ENCODE data around the gene COX5A. TPM values are rescaled to one million over a fixed set of nuclear protein-coding genes. Genes with fewer than 3 reads are reported as not detected.
A peak's percentile ranks its signal among the peaks of the same experiment; 100 is the strongest.

COX5A gene
- total RNA-seq, 1 experiment from 2014 or later: 295 TPM

- intact Hi-C loops (cut with micrococcal nuclease): no loop called here
- TF ChIP-seq, protein P1, sequence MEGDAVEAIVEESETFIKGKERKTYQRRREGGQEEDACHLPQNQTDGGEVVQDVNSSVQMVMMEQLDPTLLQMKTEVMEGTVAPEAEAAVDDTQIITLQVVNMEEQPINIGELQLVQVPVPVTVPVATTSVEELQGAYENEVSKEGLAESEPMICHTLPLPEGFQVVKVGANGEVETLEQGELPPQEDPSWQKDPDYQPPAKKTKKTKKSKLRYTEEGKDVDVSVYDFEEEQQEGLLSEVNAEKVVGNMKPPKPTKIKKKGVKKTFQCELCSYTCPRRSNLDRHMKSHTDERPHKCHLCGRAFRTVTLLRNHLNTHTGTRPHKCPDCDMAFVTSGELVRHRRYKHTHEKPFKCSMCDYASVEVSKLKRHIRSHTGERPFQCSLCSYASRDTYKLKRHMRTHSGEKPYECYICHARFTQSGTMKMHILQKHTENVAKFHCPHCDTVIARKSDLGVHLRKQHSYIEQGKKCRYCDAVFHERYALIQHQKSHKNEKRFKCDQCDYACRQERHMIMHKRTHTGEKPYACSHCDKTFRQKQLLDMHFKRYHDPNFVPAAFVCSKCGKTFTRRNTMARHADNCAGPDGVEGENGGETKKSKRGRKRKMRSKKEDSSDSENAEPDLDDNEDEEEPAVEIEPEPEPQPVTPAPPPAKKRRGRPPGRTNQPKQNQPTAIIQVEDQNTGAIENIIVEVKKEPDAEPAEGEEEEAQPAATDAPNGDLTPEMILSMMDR (IDR thresholded peaks at IDR 0.05; ENCODE audit: unreplicated experiment): no peak
- DNase-seq (ENCODE audit: unreplicated experiment): peak; percentile 39
- Mint-ChIP-seq H3K36me3 (ENCODE audit: insufficient read depth, unreplicated experiment) (no peaks in the 10 kb centered on the region), H3K9me3 (ENCODE audit: unreplicated experiment) (no peaks in the 10 kb centered on the region), H3K4me1 (ENCODE audit: insufficient read depth, unreplicated experiment) (peaks cover 8% of the 10 kb centered on the region), H3K27me3 (ENCODE audit: insufficient read depth, unreplicated experiment) (no peaks in the 10 kb centered on the region), H3K27ac (ENCODE audit: low read depth, unreplicated experiment) (no peak overlapping the region), H3K4me3 (ENCODE audit: unreplicated experiment) (no peak overlapping the region)
- CTCF ChIA-PET: no interaction called here
- no TSS peak for BruUV-seq (replicated peaks)
- POLR2A ChIA-PET: no interaction called here
These were observed 26.9 kb upstream of the COX5A start for GRCh38 chr15:74964794-74965193.

- DNase-seq (ENCODE audit: unreplicated experiment): no peak
- BruUV-seq (replicated peaks): no TSS peak
- intact Hi-C loops (cut with micrococcal nuclease): no loop called here
- ChIA-PET POLR2A (no interaction called here), CTCF (interaction anchor here (0.6 to 1.4 kb wide), 4 partner anchors 12 to 163 kb away, joined by 3 to 5 read pairs (median 4); no protein-coding TSS in a partner anchor)
- no peak overlapping the region for H3K4me3 Mint-ChIP-seq (ENCODE audit: unreplicated experiment)
- H3K9me3 Mint-ChIP-seq (ENCODE audit: unreplicated experiment): no peaks in the 10 kb centered on the region
- peaks cover 8% of the 10 kb centered on the region for H3K4me1 Mint-ChIP-seq (ENCODE audit: insufficient read depth, unreplicated experiment)
- no peaks in the 10 kb centered on the region for H3K36me3 Mint-ChIP-seq (ENCODE audit: insufficient read depth, unreplicated experiment)
- H3K27ac Mint-ChIP-seq (ENCODE audit: low read depth, unreplicated experiment): no peak overlapping the region
- no peaks in the 10 kb centered on the region for H3K27me3 Mint-ChIP-seq (ENCODE audit: insufficient read depth, unreplicated experiment)
- TF ChIP-seq, protein P1 (IDR thresholded peaks at IDR 0.05; ENCODE audit: unreplicated experiment): no peak
These were observed 25.3 kb upstream of the COX5A start for GRCh38 chr15:74963213-74963612.

- no peak overlapping the region for H3K4me3 Mint-ChIP-seq (ENCODE audit: unreplicated experiment)
- no peaks in the 10 kb centered on the region for H3K27me3 Mint-ChIP-seq (ENCODE audit: insufficient read depth, unreplicated experiment)
- ChIA-PET POLR2A (no interaction called here), CTCF (interaction anchor here (0.6 to 1.4 kb wide), 4 partner anchors 10 to 162 kb away, joined by 3 to 5 read pairs (median 4); no protein-coding TSS in a partner anchor)
- no TSS peak for BruUV-seq (replicated peaks)
- H3K36me3 Mint-ChIP-seq (ENCODE audit: insufficient read depth, unreplicated experiment): no peaks in the 10 kb centered on the region
- DNase-seq (ENCODE audit: unreplicated experiment): no peak
- H3K4me1 Mint-ChIP-seq (ENCODE audit: insufficient read depth, unreplicated experiment): peaks cover 8% of the 10 kb centered on the region
- TF ChIP-seq, protein P1 (IDR thresholded peaks at IDR 0.05; ENCODE audit: unreplicated experiment): no peak
- no peak overlapping the region for H3K27ac Mint-ChIP-seq (ENCODE audit: low read depth, unreplicated experiment)
- no peaks in the 10 kb centered on the region for H3K9me3 Mint-ChIP-seq (ENCODE audit: unreplicated experiment)
- intact Hi-C loops (cut with micrococcal nuclease): no loop called here
These were observed 24.8 kb upstream of the COX5A start for GRCh38 chr15:74962671-74963070.

DNA sequence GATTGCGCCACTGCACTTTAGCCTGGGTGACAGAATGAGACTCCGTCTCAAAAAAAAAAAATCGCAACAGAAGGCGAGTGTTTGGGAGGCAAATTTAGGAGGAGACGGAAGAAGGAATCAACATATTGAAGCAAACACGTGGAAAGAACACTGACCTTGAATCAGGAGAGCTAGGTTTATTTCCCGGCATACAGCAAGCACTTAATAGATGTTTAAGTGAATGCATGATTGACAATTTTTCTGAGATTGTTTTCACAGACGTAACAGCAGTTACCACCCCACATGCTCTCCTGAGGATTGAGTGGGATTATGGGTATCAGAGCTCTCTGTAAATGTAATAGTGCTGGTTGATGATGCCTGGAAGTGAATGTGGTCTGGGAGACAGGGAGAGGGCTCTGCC is 24.3 kb upstream of the COX5A start:
- Mint-ChIP-seq H3K36me3 (ENCODE audit: insufficient read depth, unreplicated experiment) (no peaks in the 10 kb centered on the region), H3K9me3 (ENCODE audit: unreplicated experiment) (no peaks in the 10 kb centered on the region), H3K4me3 (ENCODE audit: unreplicated experiment) (no peak overlapping the region), H3K4me1 (ENCODE audit: insufficient read depth, unreplicated experiment) (peaks cover 8% of the 10 kb centered on the region), H3K27ac (ENCODE audit: low read depth, unreplicated experiment) (no peak overlapping the region), H3K27me3 (ENCODE audit: insufficient read depth, unreplicated experiment) (no peaks in the 10 kb centered on the region)
- no TSS peak for BruUV-seq (replicated peaks)
- CTCF ChIA-PET: interaction anchor here (0.6 kb wide), 1 partner anchor 10 kb away, joined by 3 read pairs; no protein-coding TSS in a partner anchor
- intact Hi-C loops (cut with micrococcal nuclease): no loop called here
- TF ChIP-seq, protein P1 (IDR thresholded peaks at IDR 0.05; ENCODE audit: unreplicated experiment): no peak
- POLR2A ChIA-PET: interaction anchor here (0.8 kb wide), 1 partner anchor 72 kb away, joined by 3 read pairs; no protein-coding TSS in a partner anchor
- DNase-seq (ENCODE audit: unreplicated experiment): no peak

Measured in MCF 10A (cell line).